ENCODE measurements around the gene HMCN2. TPM values are rescaled to one million over a fixed set of nuclear protein-coding genes. Genes with fewer than 3 reads are reported as not detected.

The HMCN2 gene
- total and polyA plus RNA-seq, 2 of the 4 experiments (the other 2 are of a cell fraction) = 0.02 TPM; not detected in 1

- Histone ChIP-seq H3K9me1 (ENCODE audit: insufficient read depth, low read length) (no peaks in the 10 kb centered on the region), H3K79me1 (ENCODE audit: low read depth in 1 of 2, low read length in 2 of 2) (no peaks in the 10 kb centered on the region), H3K4ac (ENCODE audit: low read depth, low read length) (no peak overlapping the region), H2BK120ac (ENCODE audit: low read depth, low read length) (no peak overlapping the region), H2BK5ac (ENCODE audit: low read depth, low read length, poor library complexity, severe bottlenecking) (no peak overlapping the region), H4K20me1 (ENCODE audit: insufficient read depth, low read length) (no peaks in the 10 kb centered on the region), H3K27ac (ENCODE audit: insufficient read depth, low read length) (no peak overlapping the region), H2BK20ac (ENCODE audit: low read depth, low read length) (no peak overlapping the region), H2BK15ac (ENCODE audit: low read depth, low read length) (no peak overlapping the region), H3K23ac (ENCODE audit: low read depth, low read length) (no peak overlapping the region), H3K56ac (ENCODE audit: extremely low read depth, insufficient read depth, low read length) (no peak overlapping the region), H3K18ac (ENCODE audit: low read depth, low read length) (no peak overlapping the region), H3K9me3 (ENCODE audit: control insufficient read depth, insufficient read depth, low read length) (no peaks in the 10 kb centered on the region), H3K4me1 (ENCODE audit: control insufficient read depth, insufficient read depth, low read length) (no peaks in the 10 kb centered on the region), H3K14ac (replicated peaks; ENCODE audit: low read depth, low read length) (no peak overlapping the region), H3K36me3 (ENCODE audit: control insufficient read depth, insufficient read depth, low read length) (no peaks in the 10 kb centered on the region), H3K27me3 (ENCODE audit: control insufficient read depth, insufficient read depth, low read length) (peaks cover 46% of the 10 kb centered on the region; the same call in 1 of the 2 replicates), H4K8ac (ENCODE audit: low read depth in 2 of 2, low read length in 2 of 2) (no peak overlapping the region), H2AFZ (replicated peaks; ENCODE audit: low read length, poor library complexity) (no peak overlapping the region), H4K5ac (ENCODE audit: low read depth, low read length) (no peak overlapping the region), H3K4me2 (ENCODE audit: low read depth, low read length) (no peak overlapping the region), H2AK5ac (ENCODE audit: low read depth, low read length) (no peak overlapping the region), H3K4me3 (ENCODE audit: insufficient read depth, low read depth, low read length) (no peak overlapping the region), H3K9ac (ENCODE audit: low read depth, low read length) (no peak overlapping the region), H4K91ac (ENCODE audit: insufficient read depth, low read depth, low read length) (no peak overlapping the region), H2AK9ac (replicated peaks; ENCODE audit: low read depth, low read length, poor library complexity) (no peak overlapping the region)
- BruUV-seq (replicated peaks) = no TSS peak
- TF ChIP-seq BHLHE40 (IDR thresholded peaks at IDR 0.05; ENCODE audit: low read depth, low read length) (no peak), SMC3 (IDR thresholded peaks at IDR 0.05; ENCODE audit: low read depth, low read length) (no peak), RFX5 (IDR thresholded peaks at IDR 0.05; ENCODE audit: low read depth, low read length) (no peak), RCOR1 (IDR thresholded peaks at IDR 0.05; ENCODE audit: insufficient replicate concordance, low read length) (no peak), CHD1 (IDR thresholded peaks at IDR 0.05; ENCODE audit: low read depth, low read length) (no peak), RAD21 (IDR thresholded peaks at IDR 0.05; ENCODE audit: low read length) (no peak), POLR2A (IDR thresholded peaks at IDR 0.05; ENCODE audit: low read depth, low read length) (no peak), MAFK (IDR thresholded peaks at IDR 0.05; ENCODE audit: low read depth, low read length) (no peak), MXI1 (IDR thresholded peaks at IDR 0.05; ENCODE audit: borderline replicate concordance, low read depth, low read length) (no peak), ELK1 (IDR thresholded peaks at IDR 0.05; ENCODE audit: borderline replicate concordance, low read depth, low read length) (no peak), MAZ (IDR thresholded peaks at IDR 0.05; ENCODE audit: borderline replicate concordance, low read depth, low read length) (no peak), NFE2L2 (IDR thresholded peaks at IDR 0.05; ENCODE audit: low read depth, low read length) (no peak), CTCF (conservative IDR thresholded peaks at IDR 0.05; ENCODE audit: low read depth, low read length) (no peak), FOS (IDR thresholded peaks at IDR 0.05; ENCODE audit: low read depth, low read length) (no peak), USF2 (IDR thresholded peaks at IDR 0.05; ENCODE audit: low read depth, low read length) (no peak)
- WGBS, 2 experiments (ENCODE audit: extremely low coverage in 2 of 2, insufficient read length in 1 of 2) = no CpG with 5 or more reads among the region's 3 CpGs
- intact Hi-C loops (cut with micrococcal nuclease) = no loop called here
- no peak for DNase-seq
- no peak for ATAC-seq (ENCODE audit: low read depth)
- ChIA-PET POLR2A (ENCODE audit: unreplicated experiment) (no interaction called here), CTCF (no interaction called here)
- dilution Hi-C loops (cut with HindIII; ENCODE audit: low sequenced_read_pairs, unreplicated experiment) = no loop called here
- in situ Hi-C loops (cut with MboI; ENCODE audit: low sequenced_read_pairs) = no loop called here
These were observed 136.7 kb downstream of the HMCN2 start for GRCh38 chr9:130402243-130402642.
